Measurements from ENCODE around the gene FBXW10B. TPM values are rescaled to one million over a fixed set of nuclear protein-coding genes. Genes with fewer than 3 reads are reported as not detected.
"Not testable (repeated sequence)": the region's sequence is repeated elsewhere in the genome, so short reads cannot be mapped to it uniquely, and the experiment has no call there.

Gene FBXW10B
- total RNA-seq, 1 donor from 2014 or later, result 0.82 TPM

DNA sequence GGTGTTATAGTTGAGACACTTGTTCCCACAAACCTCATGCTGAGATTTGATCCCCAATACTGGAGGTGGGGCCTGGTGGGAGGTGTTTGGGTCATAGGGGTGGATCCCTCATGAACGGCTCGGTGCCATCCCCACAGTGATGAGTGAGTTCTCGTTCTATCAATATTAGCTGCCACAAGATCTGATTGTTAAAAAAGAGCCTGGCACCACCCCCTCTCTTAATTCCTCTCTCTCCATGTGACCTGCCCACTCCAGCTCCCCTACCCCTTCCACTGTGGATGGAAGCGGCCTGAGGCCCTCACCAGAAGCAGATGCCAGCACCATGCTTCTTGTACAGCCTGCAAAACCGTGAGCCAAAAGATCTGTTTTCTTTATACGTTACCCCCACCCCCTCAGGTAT lies 33.5 kb upstream of the FBXW10B start:
- Mint-ChIP-seq H3K36me3 (ENCODE audit: low read depth) (peaks cover 3% of the 10 kb centered on the region), H3K27ac (ENCODE audit: unreplicated experiment) (no peak overlapping the region), H3K4me3 (peak overlapping the region; percentile 3), H3K4me1 (peaks cover 61% of the 10 kb centered on the region), H3K9me3 (no peaks in the 10 kb centered on the region), H3K27me3 (ENCODE audit: low read depth) (no peaks in the 10 kb centered on the region)
- DNase-seq (ENCODE audit: low read depth, low spot score), result no peak
- TF ChIP-seq, protein P1, sequence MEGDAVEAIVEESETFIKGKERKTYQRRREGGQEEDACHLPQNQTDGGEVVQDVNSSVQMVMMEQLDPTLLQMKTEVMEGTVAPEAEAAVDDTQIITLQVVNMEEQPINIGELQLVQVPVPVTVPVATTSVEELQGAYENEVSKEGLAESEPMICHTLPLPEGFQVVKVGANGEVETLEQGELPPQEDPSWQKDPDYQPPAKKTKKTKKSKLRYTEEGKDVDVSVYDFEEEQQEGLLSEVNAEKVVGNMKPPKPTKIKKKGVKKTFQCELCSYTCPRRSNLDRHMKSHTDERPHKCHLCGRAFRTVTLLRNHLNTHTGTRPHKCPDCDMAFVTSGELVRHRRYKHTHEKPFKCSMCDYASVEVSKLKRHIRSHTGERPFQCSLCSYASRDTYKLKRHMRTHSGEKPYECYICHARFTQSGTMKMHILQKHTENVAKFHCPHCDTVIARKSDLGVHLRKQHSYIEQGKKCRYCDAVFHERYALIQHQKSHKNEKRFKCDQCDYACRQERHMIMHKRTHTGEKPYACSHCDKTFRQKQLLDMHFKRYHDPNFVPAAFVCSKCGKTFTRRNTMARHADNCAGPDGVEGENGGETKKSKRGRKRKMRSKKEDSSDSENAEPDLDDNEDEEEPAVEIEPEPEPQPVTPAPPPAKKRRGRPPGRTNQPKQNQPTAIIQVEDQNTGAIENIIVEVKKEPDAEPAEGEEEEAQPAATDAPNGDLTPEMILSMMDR (conservative IDR thresholded peaks at IDR 0.05), result no peak

DNA sequence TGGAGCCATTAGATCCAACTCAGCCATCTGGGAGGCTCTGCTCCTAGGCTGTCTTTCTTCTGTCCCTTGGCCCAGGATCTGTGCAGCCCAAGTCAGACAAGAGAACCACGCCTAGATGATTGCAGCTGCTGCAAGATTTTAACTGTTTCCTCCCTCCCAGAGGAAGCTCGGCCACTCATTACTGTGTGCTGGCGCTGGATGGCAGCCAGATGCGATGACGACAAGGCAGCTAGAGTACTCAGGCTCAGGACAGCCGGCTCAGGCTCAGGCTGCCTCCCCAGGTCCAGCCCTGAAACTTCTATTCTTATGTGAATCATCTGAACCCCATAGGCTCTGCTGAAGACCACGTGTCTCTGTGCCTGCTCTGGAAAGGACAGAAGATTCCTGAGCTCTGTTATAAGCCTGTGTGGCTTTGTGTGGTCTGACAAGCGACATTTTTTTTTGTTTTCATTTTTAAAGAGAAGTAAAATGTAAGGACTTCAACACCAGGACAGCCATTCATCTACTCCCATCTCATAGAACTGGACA lies 32.1 kb upstream of the FBXW10B start:
- peak overlapping the region; percentile 87 for H3K27ac Mint-ChIP-seq (ENCODE audit: unreplicated experiment)
- H3K4me1 Mint-ChIP-seq, result peaks cover 60% of the 10 kb centered on the region
- peak; percentile 32 for DNase-seq (ENCODE audit: low read depth, low spot score)

DNA sequence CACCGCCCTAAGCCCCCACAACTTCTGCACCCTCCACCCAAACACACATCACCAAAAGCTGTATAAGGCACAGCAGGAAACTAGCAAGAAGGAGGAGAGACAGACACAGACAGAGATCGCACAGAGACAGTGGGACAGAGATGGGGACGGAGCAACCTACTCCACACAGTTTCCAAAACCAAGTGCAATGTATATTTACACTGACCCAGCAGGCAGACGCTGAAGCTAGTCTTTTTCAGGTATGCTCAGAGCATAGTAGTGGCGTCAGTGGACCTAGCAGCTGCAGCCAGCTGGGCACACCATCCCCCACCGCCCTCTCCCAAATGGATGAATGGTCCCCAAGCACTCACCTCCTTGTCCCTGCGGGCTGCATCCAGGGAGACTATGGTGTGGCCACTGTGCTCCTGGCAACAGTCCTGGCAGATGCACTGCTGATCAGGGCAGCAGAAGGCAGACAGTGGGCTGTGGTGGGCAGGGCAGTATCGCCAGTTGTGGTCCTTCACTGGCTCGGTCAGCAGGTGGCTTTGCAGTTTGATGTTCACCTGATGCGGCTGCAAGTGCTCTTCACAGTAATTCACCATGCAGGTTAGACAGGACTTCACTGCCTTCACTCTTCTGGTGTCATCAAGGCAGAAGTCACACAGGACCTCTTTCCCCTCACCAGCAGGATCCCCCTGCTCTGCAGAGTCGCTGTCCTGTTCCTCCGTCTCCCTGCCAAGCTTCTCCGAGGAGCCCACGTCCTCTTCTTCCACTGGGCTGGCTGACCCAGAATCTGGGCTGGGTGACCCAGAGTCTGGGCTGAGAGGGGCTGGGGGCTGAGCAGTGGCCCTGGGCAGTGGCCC lies 31.5 kb upstream of the FBXW10B start:
- H3K27ac Mint-ChIP-seq (ENCODE audit: unreplicated experiment), result peak overlapping the region; percentile 47
- H3K4me1 Mint-ChIP-seq, result peaks cover 54% of the 10 kb centered on the region
- no peak for DNase-seq (ENCODE audit: low read depth, low spot score)
- no peaks in the 10 kb centered on the region for H3K27me3 Mint-ChIP-seq (ENCODE audit: low read depth)
- H3K36me3 Mint-ChIP-seq (ENCODE audit: low read depth), result no peaks in the 10 kb centered on the region
- TF ChIP-seq, protein P1 (conservative IDR thresholded peaks at IDR 0.05), result no peak
- peak overlapping the region; percentile 79 for H3K4me3 Mint-ChIP-seq
- H3K9me3 Mint-ChIP-seq, result no peaks in the 10 kb centered on the region

More for the DNA sequence above, 32.1 kb upstream of the FBXW10B start:
- TF ChIP-seq, protein P1 (conservative IDR thresholded peaks at IDR 0.05), result no peak
- Mint-ChIP-seq H3K27me3 (ENCODE audit: low read depth) (no peaks in the 10 kb centered on the region), H3K36me3 (ENCODE audit: low read depth) (peaks cover 3% of the 10 kb centered on the region), H3K4me3 (peak overlapping the region; percentile 79), H3K9me3 (no peaks in the 10 kb centered on the region)

DNA sequence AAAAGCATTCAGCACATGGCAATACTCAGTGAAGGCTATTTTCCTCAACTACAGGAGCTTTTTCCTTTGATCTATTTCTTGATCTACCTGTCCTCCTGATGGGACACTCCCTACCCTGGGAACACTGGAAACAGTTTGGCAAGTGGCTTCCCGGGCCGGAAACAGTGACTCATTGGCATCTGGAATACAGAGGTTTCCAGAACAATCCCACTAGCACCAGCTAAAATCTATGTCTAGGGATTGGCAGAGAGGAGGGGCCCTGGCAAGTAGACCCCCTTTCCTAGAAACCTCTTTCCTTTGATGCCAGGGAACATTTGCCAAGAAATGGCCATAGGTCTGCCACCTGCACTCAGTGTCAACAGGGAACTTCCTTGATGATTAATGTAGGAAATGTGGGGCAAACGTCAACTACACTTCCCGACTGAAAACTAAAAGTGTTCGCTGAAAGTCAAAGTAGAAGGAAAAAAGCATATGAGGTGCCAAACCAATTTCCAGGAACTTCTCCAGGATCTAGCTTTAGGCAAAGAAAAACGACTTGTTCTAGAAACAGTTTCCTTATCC lies 30.4 kb upstream of the FBXW10B start:
- Mint-ChIP-seq H3K27ac (ENCODE audit: unreplicated experiment) (no peak overlapping the region), H3K27me3 (ENCODE audit: low read depth) (no peaks in the 10 kb centered on the region), H3K36me3 (ENCODE audit: low read depth) (no peaks in the 10 kb centered on the region), H3K9me3 (no peaks in the 10 kb centered on the region), H3K4me1 (peaks cover 58% of the 10 kb centered on the region), H3K4me3 (no peak overlapping the region)
- TF ChIP-seq, protein P1 (conservative IDR thresholded peaks at IDR 0.05), result no peak
- no peak for DNase-seq (ENCODE audit: low read depth, low spot score)

DNA sequence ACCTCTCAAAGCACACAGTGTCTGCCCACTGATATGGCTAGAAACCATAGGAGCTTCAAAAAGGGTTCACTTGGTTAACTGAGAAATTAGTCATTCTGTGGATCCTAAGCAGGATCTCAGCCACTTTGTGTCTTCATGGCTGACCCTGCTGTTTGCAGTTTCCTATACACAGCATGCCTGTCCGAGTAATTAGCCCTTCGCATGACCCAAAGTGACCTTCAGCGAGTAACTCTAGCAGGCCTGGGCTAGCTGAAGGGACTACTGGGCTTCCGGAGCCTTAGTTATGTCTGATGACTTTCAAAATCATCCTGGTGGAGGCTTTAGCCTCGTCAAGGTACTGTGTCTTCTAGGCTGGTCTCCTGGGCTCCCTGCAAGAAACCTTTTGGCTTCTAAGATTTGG lies 28.9 kb upstream of the FBXW10B start:
- Mint-ChIP-seq H3K4me3 (no peak overlapping the region), H3K9me3 (no peaks in the 10 kb centered on the region), H3K36me3 (ENCODE audit: low read depth) (no peaks in the 10 kb centered on the region), H3K4me1 (peaks cover 44% of the 10 kb centered on the region), H3K27me3 (ENCODE audit: low read depth) (no peaks in the 10 kb centered on the region), H3K27ac (ENCODE audit: unreplicated experiment) (peak overlapping the region; percentile 57)
- TF ChIP-seq, protein P1 (conservative IDR thresholded peaks at IDR 0.05), result no peak
- DNase-seq (ENCODE audit: low read depth, low spot score), result no peak

DNA sequence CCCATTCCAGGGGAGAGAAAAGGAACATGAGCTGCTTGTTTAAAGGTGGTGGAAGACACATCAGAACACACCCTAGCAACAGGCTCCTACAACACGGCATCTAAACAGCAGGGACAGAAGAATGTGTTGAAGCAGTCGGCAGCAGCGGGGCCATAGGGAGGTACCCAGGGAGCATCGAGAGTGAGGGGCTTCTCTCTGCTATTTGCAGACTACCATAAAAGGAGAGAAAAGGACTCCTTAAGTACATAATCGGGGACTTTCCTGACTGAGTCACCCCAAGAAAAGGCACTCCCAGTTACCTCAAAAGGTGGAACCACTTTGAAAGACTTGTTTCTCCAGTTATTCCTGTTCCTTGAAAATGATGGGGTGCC lies 26.4 kb upstream of the FBXW10B start:
- H3K36me3 Mint-ChIP-seq (ENCODE audit: low read depth); H3K27ac Mint-ChIP-seq (ENCODE audit: unreplicated experiment); H3K4me3 Mint-ChIP-seq; H3K27me3 Mint-ChIP-seq (ENCODE audit: low read depth); H3K9me3 Mint-ChIP-seq; DNase-seq (ENCODE audit: low read depth, low spot score): not testable (repeated sequence)
- peaks cover 27% of the 10 kb centered on the region for H3K4me1 Mint-ChIP-seq

DNA sequence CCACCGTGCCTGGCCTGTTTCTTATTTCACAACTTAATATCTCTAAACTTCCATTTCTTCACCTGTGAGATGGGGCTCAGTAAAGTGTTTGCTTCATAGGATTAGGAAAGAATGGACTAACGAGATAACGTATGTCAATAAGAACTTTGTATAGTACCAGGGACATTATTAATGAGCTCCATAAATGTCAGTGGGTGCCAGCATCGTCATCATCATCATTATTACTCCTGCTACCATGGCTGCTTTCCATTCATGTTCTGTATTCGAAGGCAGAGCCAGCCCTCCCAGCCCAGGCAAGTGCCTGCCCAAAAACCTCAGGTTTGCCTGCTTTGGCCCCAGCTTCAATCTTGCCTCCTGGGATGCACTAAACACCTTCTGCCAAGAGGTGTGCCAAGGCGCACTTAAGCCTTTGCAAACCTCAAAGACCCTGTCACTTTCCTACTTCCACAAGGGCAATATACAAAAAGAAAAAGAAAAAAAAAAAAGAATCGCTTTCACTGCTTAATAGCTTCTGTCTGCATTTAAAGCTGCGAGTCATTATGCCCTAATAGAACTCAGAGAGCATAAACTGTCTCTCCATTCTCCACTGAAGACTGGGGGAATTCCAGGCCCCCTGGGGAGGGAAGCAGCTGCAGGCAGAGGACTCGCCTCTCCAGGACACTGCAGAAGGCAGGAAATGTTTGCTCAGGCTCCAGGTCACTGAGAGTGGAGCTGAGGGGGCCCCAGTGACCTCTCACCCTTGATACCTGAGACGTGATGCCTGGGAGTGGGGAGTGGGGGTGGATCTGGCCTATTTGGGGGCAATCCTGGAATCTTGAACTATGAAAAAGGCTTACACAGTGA lies 25.8 kb upstream of the FBXW10B start:
- H3K4me1 Mint-ChIP-seq, result peaks cover 22% of the 10 kb centered on the region
- H3K4me3 Mint-ChIP-seq; DNase-seq (ENCODE audit: low read depth, low spot score); H3K9me3 Mint-ChIP-seq; H3K27me3 Mint-ChIP-seq (ENCODE audit: low read depth); H3K27ac Mint-ChIP-seq (ENCODE audit: unreplicated experiment); H3K36me3 Mint-ChIP-seq (ENCODE audit: low read depth): not testable (repeated sequence)

Measured in neural crest cell (in vitro differentiated cells).